IMR-90 (cell line): Measurements from ENCODE around the gene ADAMTS6. TPM values are rescaled to one million over a fixed set of nuclear protein-coding genes. Genes with fewer than 3 reads are reported as not detected.

ENCODE experiments used
- ATAC-seq: fragments of 200-7000 bp; cut with Tn5 transposase; 2 replicates; pipeline ENCODE4 v1.9.1; 2020; ENCODE audit warnings: low read depth, mild to moderate bottlenecking, moderate library complexity
- BruUV-seq: library from RNA; stranded (reverse); fragments of 400-500 nt; replicated peaks from 2 replicates; lab custom pipeline; 2021; lab: Mats Ljungman, UMichigan
- CTCF ChIA-PET: fragments of 300-600 bp; formaldehyde crosslinking; extraction: SDS; loops from one replicate; lab custom pipeline; 2021; ENCODE audit warnings: antibody characterized with exemption; lab: Yijun Ruan, JAX
- POLR2A ChIA-PET: fragments of 300-600 bp; sonication (Branson Sonifier 250); formaldehyde crosslinking; loops from one replicate; lab custom pipeline; 2022; ENCODE audit warnings: antibody characterized with exemption; ENCODE audit not compliant: unreplicated experiment; lab: Charles Lee
- DNase-seq: peaks from one replicate; pipeline ENCODE4 v3.0.0; 2013
- H2AFZ ChIP-seq: replicated peaks from 2 replicates; pipeline ENCODE3; 2013; ENCODE audit warnings: low read length, mild to moderate bottlenecking; ENCODE audit not compliant: poor library complexity
- H2AK5ac ChIP-seq: 2 replicates; pipeline ENCODE4 v1.6.1; 2013; ENCODE audit warnings: low read depth, low read length, inconsistent platforms
- H2AK9ac ChIP-seq: replicated peaks from 2 replicates; pipeline ENCODE3; 2013; ENCODE audit warnings: mild to moderate bottlenecking, low read depth, low read length, moderate library complexity; ENCODE audit not compliant: poor library complexity
- H2BK120ac ChIP-seq: 2 replicates; pipeline ENCODE4 v1.6.1; 2013; ENCODE audit warnings: low read depth, low read length, inconsistent platforms
- H2BK15ac ChIP-seq: 3 replicates; pipeline ENCODE4 v1.6.1; 2013; ENCODE audit warnings: low read depth, low read length, inconsistent platforms
- H2BK20ac ChIP-seq: 2 replicates; pipeline ENCODE4 v1.6.1; 2013; ENCODE audit warnings: low read depth, mild to moderate bottlenecking, inconsistent platforms, low read length, moderate library complexity
- H2BK5ac ChIP-seq: 2 replicates; pipeline ENCODE4 v1.6.1; 2013; ENCODE audit warnings: mild to moderate bottlenecking, low read depth, low read length, inconsistent platforms; ENCODE audit not compliant: poor library complexity, severe bottlenecking
- H3K14ac ChIP-seq: replicated peaks from 2 replicates; pipeline ENCODE4 v1.6.1; 2013; ENCODE audit warnings: low read depth, low read length, inconsistent platforms
- H3K18ac ChIP-seq: 2 replicates; pipeline ENCODE4 v1.6.1; 2013; ENCODE audit warnings: low read depth, low read length, control low read depth
- H3K23ac ChIP-seq: 2 replicates; pipeline ENCODE4 v1.6.1; 2013; ENCODE audit warnings: low read depth, low read length, inconsistent platforms
- H3K27ac ChIP-seq: 2 replicates; pipeline ENCODE4 v1.5.1; 2013; ENCODE audit warnings: mild to moderate bottlenecking, control low read depth, low read length; ENCODE audit not compliant: insufficient read depth
- H3K27me3 ChIP-seq: 2 replicates; pipeline ENCODE4 v1.6.1; 2013; ENCODE audit warnings: low read length; ENCODE audit not compliant: control insufficient read depth, insufficient read depth
- H3K36me3 ChIP-seq: 2 replicates; pipeline ENCODE4 v1.6.1; 2013; ENCODE audit warnings: low read length, mixed read lengths; ENCODE audit not compliant: control insufficient read depth, insufficient read depth
- H3K4ac ChIP-seq: 2 replicates; pipeline ENCODE4 v1.6.1; 2013; ENCODE audit warnings: low read depth, low read length, inconsistent platforms
- H3K4me1 ChIP-seq: 2 replicates; pipeline ENCODE4 v1.6.1; 2013; ENCODE audit warnings: low read length, mixed read lengths; ENCODE audit not compliant: control insufficient read depth, insufficient read depth
- H3K4me2 ChIP-seq: 2 replicates; pipeline ENCODE4 v1.6.1; 2013; ENCODE audit warnings: low read depth, mild to moderate bottlenecking, control low read depth, low read length, moderate library complexity
- H3K4me3 ChIP-seq: 2 replicates; pipeline ENCODE4 v1.5.1; 2013; ENCODE audit warnings: low read depth, mild to moderate bottlenecking, control low read depth, low read length, moderate library complexity; ENCODE audit not compliant: insufficient read depth
- H3K56ac ChIP-seq: 2 replicates; pipeline ENCODE4 v1.6.1; 2013; ENCODE audit warnings: low read length, inconsistent platforms; ENCODE audit not compliant: insufficient read depth; ENCODE audit errors: extremely low read depth
- H3K79me1 ChIP-seq, 2 experiments: 2 replicates each; pipeline ENCODE4 v1.6.1; 2013; ENCODE audit warnings: low read length in 2 of 2, inconsistent platforms in 1 of 2, low read depth in 1 of 2
- H3K9ac ChIP-seq: 2 replicates; pipeline ENCODE4 v1.6.1; 2013; ENCODE audit warnings: low read depth, low read length, control low read depth
- H3K9me1 ChIP-seq: 2 replicates; pipeline ENCODE4 v1.6.1; 2013; ENCODE audit warnings: low read length, inconsistent platforms; ENCODE audit not compliant: insufficient read depth
- H3K9me3 ChIP-seq: 2 replicates; pipeline ENCODE4 v1.6.1; 2013; ENCODE audit warnings: low read length; ENCODE audit not compliant: control insufficient read depth, insufficient read depth
- H4K20me1 ChIP-seq: 2 replicates; pipeline ENCODE4 v1.6.1; 2013; ENCODE audit warnings: low read length, inconsistent platforms; ENCODE audit not compliant: insufficient read depth
- H4K5ac ChIP-seq: 2 replicates; pipeline ENCODE4 v1.6.1; 2013; ENCODE audit warnings: mild to moderate bottlenecking, low read depth, low read length, control low read depth
- H4K8ac ChIP-seq, 2 experiments: 2 replicates each; pipeline ENCODE4 v1.6.1; 2013; ENCODE audit warnings: low read depth in 2 of 2, low read length in 2 of 2, control low read depth in 1 of 2, inconsistent platforms in 1 of 2
- H4K91ac ChIP-seq: 2 replicates; pipeline ENCODE4 v1.6.1; 2013; ENCODE audit warnings: low read depth, low read length, inconsistent platforms; ENCODE audit not compliant: insufficient read depth
- CEBPB ChIP-seq: IDR thresholded peaks from 2 replicates; pipeline ENCODE4 v1.6.1; 2012; ENCODE audit warnings: low read depth, low read length, improper control_type of control experiment
- FOS ChIP-seq: fragments of 150-350 bp; IDR thresholded peaks from 2 replicates; pipeline ENCODE4 v1.6.1; 2016; ENCODE audit warnings: low read depth, low read length
- MXI1 ChIP-seq: IDR thresholded peaks from 2 replicates; pipeline ENCODE4 v1.6.1; 2012; ENCODE audit warnings: low read depth, mild to moderate bottlenecking, low read length, moderate library complexity, borderline replicate concordance
- POLR2A ChIP-seq: IDR thresholded peaks from 2 replicates; pipeline ENCODE4 v1.6.1; 2012; ENCODE audit warnings: mild to moderate bottlenecking, low read depth, low read length
- RAD21 ChIP-seq: IDR thresholded peaks from 2 replicates; pipeline ENCODE4 v1.6.1; 2012; ENCODE audit warnings: low read length, improper control_type of control experiment
- RCOR1 ChIP-seq: IDR thresholded peaks from 2 replicates; pipeline ENCODE4 v1.6.1; 2012; ENCODE audit warnings: mild to moderate bottlenecking, low read length, improper control_type of control experiment; ENCODE audit not compliant: insufficient replicate concordance
- SMC3 ChIP-seq: fragments of 150-350 bp; IDR thresholded peaks from 2 replicates; pipeline ENCODE4 v1.6.1; 2016; ENCODE audit warnings: low read depth, mild to moderate bottlenecking, antibody characterized with exemption, low read length, moderate library complexity
- USF2 ChIP-seq: fragments of 150-350 bp; IDR thresholded peaks from 2 replicates; pipeline ENCODE4 v1.6.1; 2017; ENCODE audit warnings: mild to moderate bottlenecking, antibody characterized with exemption, low read length, low read depth
- WGBS, 2 experiments: methylation state at CpG; one replicate each; pipeline versions ENCODE4 v1.1.5 to v1.1.7; 2013; ENCODE audit warnings: missing lambda C conversion rate in 2 of 2; ENCODE audit not compliant: insufficient read length in 1 of 2; ENCODE audit errors: extremely low coverage in 2 of 2; 5-methylcytosine and 5-hydroxymethylcytosine counted together
- dilution Hi-C: fragments of 300-500 bp; cut with HindIII; formaldehyde crosslinking; loops from one replicate; pipeline ENCODE4 v1.14.3; 2018; ENCODE audit warnings: low sequenced_read_pairs; ENCODE audit not compliant: unreplicated experiment
- in situ Hi-C: fragments of 300-500 bp; cut with MboI; formaldehyde crosslinking; loops from 3 replicates; pipeline ENCODE4 v1.14.3; 2019; ENCODE audit warnings: low sequenced_read_pairs, inconsistent platforms, mixed read lengths
- intact Hi-C: fragments of 100-400 bp; cut with micrococcal nuclease; formaldehyde crosslinking; loops from 2 replicates; pipeline ENCODE4 v1.10.0; 2022
- polyA plus RNA-seq, 3 experiments: library from polyadenylated mRNA; depleted of rRNA; stranded (reverse); fragments of >200 nt; gene quantifications; 2 replicates each; pipeline ENCODE4 v1.2.3, GENCODE V29; 2012; ENCODE audit warnings: low replicate concordance in 1 of 3
- total RNA-seq: library from RNA; depleted of rRNA; stranded (reverse); fragments of >200 nt; gene quantifications from 2 replicates; pipeline ENCODE4 v1.2.3, GENCODE V29; 2012
- TF ChIP-seq, protein P1 (sequence below): conservative IDR thresholded peaks from 2 replicates; pipeline ENCODE4 v1.5.1; 2012; ENCODE audit warnings: mild to moderate bottlenecking, low read depth, low read length, improper control_type of control experiment

ADAMTS6 gene
- total and polyA plus RNA-seq, 2 of the 4 experiments (the other 2 are of a cell fraction): 23.9 to 173 TPM

- Histone ChIP-seq H3K9ac (no peak overlapping the region), H3K56ac (no peak overlapping the region), H2BK15ac (no peak overlapping the region), H2BK5ac (no peak overlapping the region), H3K4me3 (no peak overlapping the region), H2BK120ac (no peak overlapping the region), H4K5ac (no peak overlapping the region), H2AK9ac (no peak overlapping the region), H3K4ac (no peak overlapping the region), H3K36me3 (no peaks in the 10 kb centered on the region), H4K91ac (no peak overlapping the region), H3K27me3 (no peaks in the 10 kb centered on the region), H4K8ac (no peak overlapping the region), H3K79me1 (no peaks in the 10 kb centered on the region; a peak in 1 of 4 replicates), H2BK20ac (no peak overlapping the region), H2AK5ac (no peak overlapping the region), H3K9me3 (no peaks in the 10 kb centered on the region), H3K23ac (no peak overlapping the region), H4K20me1 (no peaks in the 10 kb centered on the region), H3K4me1 (no peaks in the 10 kb centered on the region), H3K4me2 (no peak overlapping the region), H3K27ac (no peak overlapping the region), H3K14ac (no peak overlapping the region), H3K18ac (no peak overlapping the region), H2AFZ (no peak overlapping the region), H3K9me1 (no peaks in the 10 kb centered on the region)
- in situ Hi-C loops (no loop called here), intact Hi-C loops (loop anchor here (10.0 kb wide), 1 partner anchor 465 kb away; no protein-coding TSS in a partner anchor), dilution Hi-C loops (no loop called here)
- WGBS, 2 experiments: no CpG with 5 or more reads among the region's 2 CpGs
- ChIA-PET CTCF (no interaction called here), POLR2A (interaction anchor here (0.7 kb wide), 1 partner anchor 409 kb away, joined by 3 read pairs; no protein-coding TSS in a partner anchor)
- ATAC-seq (no peak), DNase-seq (no peak)
- no TSS peak for BruUV-seq
- TF ChIP-seq SMC3 (no peak), POLR2A (no peak), RAD21 (no peak), CEBPB (no peak), MXI1 (no peak), FOS (no peak), RCOR1 (no peak), USF2 (no peak)
- TF ChIP-seq, protein P1, sequence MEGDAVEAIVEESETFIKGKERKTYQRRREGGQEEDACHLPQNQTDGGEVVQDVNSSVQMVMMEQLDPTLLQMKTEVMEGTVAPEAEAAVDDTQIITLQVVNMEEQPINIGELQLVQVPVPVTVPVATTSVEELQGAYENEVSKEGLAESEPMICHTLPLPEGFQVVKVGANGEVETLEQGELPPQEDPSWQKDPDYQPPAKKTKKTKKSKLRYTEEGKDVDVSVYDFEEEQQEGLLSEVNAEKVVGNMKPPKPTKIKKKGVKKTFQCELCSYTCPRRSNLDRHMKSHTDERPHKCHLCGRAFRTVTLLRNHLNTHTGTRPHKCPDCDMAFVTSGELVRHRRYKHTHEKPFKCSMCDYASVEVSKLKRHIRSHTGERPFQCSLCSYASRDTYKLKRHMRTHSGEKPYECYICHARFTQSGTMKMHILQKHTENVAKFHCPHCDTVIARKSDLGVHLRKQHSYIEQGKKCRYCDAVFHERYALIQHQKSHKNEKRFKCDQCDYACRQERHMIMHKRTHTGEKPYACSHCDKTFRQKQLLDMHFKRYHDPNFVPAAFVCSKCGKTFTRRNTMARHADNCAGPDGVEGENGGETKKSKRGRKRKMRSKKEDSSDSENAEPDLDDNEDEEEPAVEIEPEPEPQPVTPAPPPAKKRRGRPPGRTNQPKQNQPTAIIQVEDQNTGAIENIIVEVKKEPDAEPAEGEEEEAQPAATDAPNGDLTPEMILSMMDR: no peak
Measured at GRCh38 chr5:65279603-65280002, 202.1 kb downstream of the ADAMTS6 start.
